ENCODE data around the gene HNRNPL. TPM values are rescaled to one million over a fixed set of nuclear protein-coding genes. Genes with fewer than 3 reads are reported as not detected.
"Not testable (repeated sequence)": the region's sequence is repeated elsewhere in the genome, so short reads cannot be mapped to it uniquely, and the experiment has no call there.

Gene HNRNPL
- total RNA-seq, 1 donor from 2014 or later, result 190 TPM

DNA sequence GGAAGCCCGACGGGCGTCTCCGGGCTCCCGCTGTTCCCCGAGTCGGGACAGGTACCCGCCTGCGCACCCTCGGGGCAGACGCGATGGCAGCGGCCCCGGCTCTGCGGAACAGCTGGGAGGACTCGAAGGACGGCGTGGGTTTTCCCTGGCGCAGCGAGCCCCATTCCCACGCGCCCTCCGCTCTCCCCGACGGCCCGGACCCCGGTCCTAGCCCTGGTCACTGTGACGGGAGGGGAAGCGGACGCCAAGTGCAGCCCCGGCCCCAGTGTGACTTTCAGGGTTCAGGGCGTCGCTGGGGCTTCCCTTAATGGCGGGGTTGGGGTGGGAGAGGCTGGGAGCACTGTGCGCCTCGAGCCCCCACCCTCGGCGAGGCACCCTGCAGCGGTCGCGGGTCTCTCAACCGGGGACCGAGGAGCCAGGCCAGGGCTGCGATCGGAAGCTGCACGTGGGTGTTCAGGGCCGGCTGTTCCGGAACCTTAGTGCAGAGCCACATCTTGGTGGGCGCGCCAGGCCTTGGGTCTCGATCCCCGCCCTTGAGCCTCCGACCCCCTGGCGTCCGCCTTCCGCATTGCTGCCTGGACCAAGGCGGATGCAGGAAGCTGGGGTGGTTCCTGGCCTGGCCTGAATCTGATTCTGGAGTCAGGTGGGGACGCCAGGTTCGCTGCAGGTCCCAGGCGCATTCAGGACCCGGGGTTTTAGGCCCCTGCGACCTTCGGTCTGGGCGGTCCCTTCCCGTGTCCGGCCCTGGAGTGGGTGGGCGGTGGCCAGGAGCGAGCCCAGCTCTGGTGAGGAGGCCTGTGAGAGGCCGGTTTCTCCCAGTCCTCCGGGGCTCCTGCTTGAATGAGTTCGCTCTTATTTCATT is 57.3 kb downstream of the HNRNPL start:
- no peak for TF ChIP-seq POLR2A (IDR thresholded peaks at IDR 0.05)
- TF ChIP-seq CTCF (IDR thresholded peaks at IDR 0.05), result peak in 1 of 3 experiments; percentile 16
- TF ChIP-seq POLR2AphosphoS5 (IDR thresholded peaks at IDR 0.05; ENCODE audit: insufficient read depth in 1 of 2, low read depth in 1 of 2), result no peak
- intact Hi-C loops (cut with DNase I), result no loop called here
- peak overlapping the region; percentile 15 to 39 for H3K4me3 ChIP-seq

DNA sequence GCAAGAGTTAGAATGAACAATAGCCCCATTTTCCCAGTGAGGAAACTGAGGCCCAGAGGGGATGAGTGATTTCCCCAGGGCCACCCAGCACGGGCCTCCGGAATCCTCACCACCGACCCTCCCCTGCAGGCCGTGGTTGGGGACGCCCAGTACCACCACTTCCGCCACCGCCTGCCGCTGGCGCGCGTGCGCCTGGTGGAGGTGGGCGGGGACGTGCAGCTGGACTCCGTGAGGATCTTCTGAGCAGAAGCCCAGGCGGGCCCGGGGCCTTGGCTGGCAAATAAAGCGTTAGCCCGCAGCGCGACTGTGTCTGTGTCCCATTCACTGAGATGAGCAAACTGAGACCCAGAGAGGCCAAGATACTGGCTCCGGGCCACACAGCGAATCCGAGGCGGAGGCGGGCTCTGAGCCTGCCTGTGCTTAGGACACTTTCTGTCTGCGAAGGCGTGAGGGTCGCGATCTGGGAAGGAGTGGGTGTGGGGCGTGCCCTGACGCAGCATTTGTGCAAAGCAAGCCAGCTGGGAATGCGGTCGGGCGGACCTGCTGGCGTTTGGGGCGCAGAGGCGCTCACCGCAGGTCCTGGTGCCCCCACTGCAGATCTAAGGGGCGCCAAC is 58.2 kb downstream of the HNRNPL start:
- H3K27me3 ChIP-seq; intact Hi-C loops (cut with DNase I); H3K36me3 ChIP-seq; H3K27ac ChIP-seq; H3K9me3 ChIP-seq; DNase-seq (ENCODE audit: extremely low spot score in 2 of 2): not testable (repeated sequence)
- Histone ChIP-seq H3K4me1 (peaks cover 18% of the 10 kb centered on the region), H3K4me3 (peak overlapping the region in 1 of 2 donors; percentile 42)

More for the DNA sequence above, 57.3 kb downstream of the HNRNPL start:
- H3K36me3 ChIP-seq, result no peaks in the 10 kb centered on the region
- no peaks in the 10 kb centered on the region for H3K27me3 ChIP-seq
- H3K27ac ChIP-seq, result peak overlapping the region; percentile 62
- peaks cover 8% of the 10 kb centered on the region for H3K4me1 ChIP-seq
- DNase-seq (ENCODE audit: extremely low spot score in 2 of 2), result peak in 1 of 2 donors; percentile 83
- H3K9me3 ChIP-seq, result no peaks in the 10 kb centered on the region

DNA sequence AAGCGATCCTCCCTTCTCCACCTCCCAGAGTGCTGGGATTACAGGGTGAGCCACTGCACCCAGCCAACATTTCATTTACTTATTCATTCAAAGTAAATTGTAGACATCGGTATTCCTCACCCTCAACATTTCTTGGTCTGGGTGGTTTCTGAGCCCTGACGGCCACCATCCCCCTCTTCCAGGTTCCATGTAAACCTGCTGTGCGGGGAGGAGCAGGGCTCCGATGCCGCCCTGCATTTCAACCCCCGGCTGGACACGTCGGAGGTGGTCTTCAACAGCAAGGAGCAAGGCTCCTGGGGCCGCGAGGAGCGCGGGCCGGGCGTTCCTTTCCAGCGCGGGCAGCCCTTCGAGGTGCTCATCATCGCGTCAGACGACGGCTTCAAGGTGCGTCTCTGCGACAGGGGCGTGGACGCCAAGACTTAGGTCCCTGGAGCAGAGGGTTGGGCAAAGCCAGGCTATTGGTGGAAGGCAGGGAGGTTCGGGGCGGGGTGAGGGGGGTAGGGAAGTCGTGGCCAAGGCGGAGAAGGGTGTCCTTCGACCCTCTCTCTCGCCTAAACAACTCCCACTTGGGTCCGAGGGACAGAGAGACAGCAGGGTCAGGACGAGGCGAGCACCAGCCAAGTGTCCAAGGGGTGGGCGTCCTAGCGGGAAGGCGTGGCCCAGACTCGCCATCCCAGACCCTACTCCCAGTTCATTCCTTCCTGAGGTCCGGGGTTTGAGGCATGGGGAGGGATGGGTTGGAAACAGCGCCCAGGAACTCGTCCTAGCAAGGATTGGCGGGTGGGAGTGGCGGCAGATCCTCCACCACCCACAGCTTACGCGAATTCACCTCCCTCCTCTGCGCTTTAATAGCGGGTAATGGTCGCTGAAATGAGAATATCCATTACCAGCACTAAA is 59.0 kb downstream of the HNRNPL start:
- H3K9me3 ChIP-seq; H3K36me3 ChIP-seq; H3K27me3 ChIP-seq; H3K27ac ChIP-seq; DNase-seq (ENCODE audit: extremely low spot score in 2 of 2); intact Hi-C loops (cut with DNase I): not testable (repeated sequence)
- Histone ChIP-seq H3K4me1 (peaks cover 23% of the 10 kb centered on the region), H3K4me3 (peak overlapping the region in 1 of 2 donors; percentile 42)

DNA sequence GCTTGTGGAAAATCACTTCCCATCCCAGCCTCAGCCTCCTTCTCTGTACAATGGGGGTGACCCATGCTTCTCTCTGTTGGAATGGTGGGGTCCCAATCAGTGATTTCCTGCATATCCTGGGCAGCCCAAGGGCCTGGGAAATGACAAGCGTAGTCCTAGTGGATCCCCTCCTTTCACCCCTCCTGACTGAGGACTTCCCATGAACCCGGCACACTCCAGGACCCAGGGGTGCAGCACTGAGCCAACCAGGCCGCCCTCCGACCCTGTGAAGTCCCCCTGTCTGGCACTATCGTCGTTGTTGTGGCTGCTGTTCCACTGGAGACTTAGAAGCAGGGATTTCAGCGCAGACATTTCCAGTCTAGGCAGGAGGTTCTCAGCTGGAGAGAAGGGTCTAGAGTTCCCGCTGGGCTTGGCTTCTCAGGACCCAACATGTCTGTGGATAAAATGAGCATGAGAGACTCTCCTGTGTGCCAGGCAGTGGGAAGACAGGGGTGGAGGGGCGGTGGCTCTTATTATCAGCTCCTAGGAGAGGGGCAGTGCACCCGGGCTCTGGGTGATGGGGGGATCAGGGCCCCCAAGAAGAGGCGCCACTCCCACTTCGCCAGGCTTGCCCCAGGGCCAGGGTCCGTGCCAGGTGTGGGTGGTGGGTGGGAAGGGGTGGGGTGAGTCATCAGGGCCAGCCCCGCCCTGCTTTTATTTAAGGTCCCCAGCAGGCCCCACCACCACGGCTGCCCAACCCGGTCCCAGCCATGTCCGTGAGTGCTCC is 61.1 kb downstream of the HNRNPL start, which contains the start of gene LGALS7B:
Gene LGALS7B, plus strand, starts transcription at position 723 of the 766 bp plus-strand sequence. Its CDS starts 27 bp downstream, at position 750.
- Histone ChIP-seq H3K4me1 (peaks cover 23% of the 10 kb centered on the region), H3K4me3 (no peak within 1 kb of the TSS), H3K36me3 (no peaks in the 10 kb centered on the region), H3K27me3 (no peaks in the 10 kb centered on the region), H3K9me3 (no peaks in the 10 kb centered on the region), H3K27ac (peak within 1 kb of the TSS; percentile 57)
- DNase-seq (ENCODE audit: extremely low spot score in 2 of 2), result no peak
- TF ChIP-seq POLR2AphosphoS5 (IDR thresholded peaks at IDR 0.05; ENCODE audit: insufficient read depth in 1 of 2, low read depth in 1 of 2), result no peak
- no peak for TF ChIP-seq CTCF (IDR thresholded peaks at IDR 0.05)
- TF ChIP-seq POLR2A (IDR thresholded peaks at IDR 0.05), result no peak
- intact Hi-C loops (cut with DNase I), result no loop called here

DNA sequence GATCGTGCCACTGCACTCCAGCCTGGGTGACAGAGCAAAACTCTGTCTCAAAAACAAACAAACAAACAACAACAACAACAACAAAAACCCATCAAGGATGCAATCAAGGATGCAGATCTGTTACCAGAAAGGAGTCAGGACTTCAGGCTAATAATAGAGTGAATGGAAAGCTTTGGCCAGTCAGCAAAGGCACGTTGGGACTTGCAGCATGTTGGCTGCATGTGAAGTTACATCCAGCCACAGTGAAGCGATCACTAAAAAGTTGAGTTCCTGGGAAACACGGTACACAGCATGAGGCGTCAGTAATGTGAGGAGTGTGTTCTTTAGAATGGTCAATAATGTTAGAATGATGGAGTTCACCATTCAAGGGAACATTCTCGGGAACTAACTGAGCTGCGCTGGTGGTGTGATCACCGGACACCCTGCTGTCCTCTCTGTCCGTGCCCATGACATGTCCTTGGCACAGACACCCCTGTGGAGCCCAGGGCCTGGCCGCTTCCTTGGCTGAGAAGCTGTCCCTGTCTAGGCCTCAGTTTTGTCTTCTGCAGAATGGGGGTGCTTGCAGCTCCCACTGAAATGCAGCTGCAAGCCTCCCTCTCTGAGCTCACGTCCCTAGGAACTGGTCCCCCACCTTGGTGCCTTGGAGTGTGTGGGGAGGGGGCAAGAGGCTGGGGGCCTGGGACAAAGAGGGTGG is 63.1 kb downstream of the HNRNPL start:
- Histone ChIP-seq H3K27ac (no peak overlapping the region), H3K27me3 (no peaks in the 10 kb centered on the region), H3K4me1 (peaks cover 14% of the 10 kb centered on the region), H3K9me3 (no peaks in the 10 kb centered on the region), H3K36me3 (no peaks in the 10 kb centered on the region), H3K4me3 (no peak overlapping the region)
- intact Hi-C loops (cut with DNase I), result no loop called here
- no peak for TF ChIP-seq CTCF (IDR thresholded peaks at IDR 0.05)
- TF ChIP-seq POLR2A (IDR thresholded peaks at IDR 0.05), result no peak
- TF ChIP-seq POLR2AphosphoS5 (IDR thresholded peaks at IDR 0.05; ENCODE audit: insufficient read depth in 1 of 2, low read depth in 1 of 2), result no peak
- no peak for DNase-seq (ENCODE audit: extremely low spot score in 2 of 2)
